GM21619 (cell line): ENCODE results near the gene KIF21A.

Experiments
- ATAC-seq: cut with Tn5 transposase; IDR thresholded peaks from one replicate; pipeline ENCODE4 v1.9.1; 2021; ENCODE audit not compliant: unreplicated experiment

KIF21A gene

DNA sequence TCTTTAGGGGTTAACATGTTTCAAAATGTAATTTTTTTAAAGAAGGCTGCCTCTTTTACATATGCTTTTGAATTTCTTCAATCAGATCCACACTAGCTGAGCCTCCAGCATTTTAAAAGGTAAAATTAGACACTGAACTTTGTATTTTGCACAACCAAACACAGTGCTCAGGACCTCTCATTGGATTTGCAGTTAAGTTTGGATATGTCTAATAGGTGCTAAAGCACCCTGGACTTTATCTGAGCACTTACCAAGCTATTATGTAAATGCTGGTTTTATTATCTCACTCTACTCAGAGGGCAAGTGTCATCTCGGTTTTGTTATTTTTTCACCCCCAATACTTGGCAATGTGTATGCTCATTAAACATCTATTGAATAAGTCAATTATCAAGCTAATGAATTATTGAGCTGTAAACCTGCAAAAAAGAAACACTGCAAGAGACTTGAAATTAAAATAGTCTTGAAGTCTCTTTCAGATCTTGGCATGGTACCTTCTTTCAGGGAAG, 150.7 kb downstream of the KIF21A start:
- ATAC-seq, result no peak

GRCh38 chr12:39287817-39288216, 155.1 kb downstream of the KIF21A start:
- ATAC-seq, result no peak

DNA sequence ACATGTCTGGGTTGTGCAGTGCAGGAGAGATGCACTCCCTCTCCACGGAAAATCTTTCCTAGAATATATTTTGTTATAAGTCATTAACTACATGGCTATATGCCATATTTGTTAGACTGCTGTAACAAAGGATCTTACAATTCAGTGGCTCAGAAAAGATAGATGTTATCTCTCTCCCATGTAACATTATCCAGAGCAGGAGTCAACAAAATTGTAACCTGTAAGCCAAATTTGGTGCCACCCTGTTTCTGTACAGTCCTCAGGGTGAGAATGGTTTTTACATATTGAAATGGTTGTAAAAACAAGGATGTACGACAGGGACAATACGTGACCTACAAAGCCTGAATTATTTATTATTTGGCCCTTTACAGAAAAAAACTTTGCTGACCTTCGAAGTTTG, 155.5 kb downstream of the KIF21A start:
- no peak for ATAC-seq

GRCh38 chr12:39278426-39278825, 164.5 kb downstream of the KIF21A start:
- no peak for ATAC-seq

DNA sequence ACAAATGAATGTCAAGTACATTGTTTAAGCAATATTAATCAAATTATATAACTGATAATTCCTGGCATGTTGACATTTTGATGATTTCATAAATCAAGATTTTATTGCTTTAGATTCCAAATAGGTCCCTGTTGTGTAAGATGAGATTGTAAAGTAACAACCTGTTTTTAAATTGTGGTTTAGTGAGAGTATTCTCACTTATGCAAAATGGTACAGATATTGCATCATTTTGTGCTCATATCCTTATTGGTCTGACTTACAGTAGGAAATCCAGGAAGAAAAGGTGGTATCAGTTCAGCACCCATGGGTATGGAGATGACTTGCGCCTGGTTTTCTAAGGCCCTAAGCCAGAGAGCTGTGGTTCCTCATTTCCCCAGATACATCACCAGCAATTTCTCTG, 165.5 kb downstream of the KIF21A start:
- no peak for ATAC-seq

- ATAC-seq, result no peak
These were observed 167.1 kb downstream of the KIF21A start for GRCh38 chr12:39275846-39276245.

GRCh38 chr12:39272871-39273655, 169.9 kb downstream of the KIF21A start:
- ATAC-seq, result no peak

GRCh38 chr12:39269492-39269891, 173.4 kb downstream of the KIF21A start:
- ATAC-seq, result no peak

- ATAC-seq, result no peak
These were observed 175.0 kb downstream of the KIF21A start for GRCh38 chr12:39267886-39268285.

- no peak for ATAC-seq
These were observed 190.3 kb downstream of the KIF21A start for GRCh38 chr12:39252628-39253027.
